NCI-H345 treated with DMSO at 0.1 percent for 48 hours (cell line): ENCODE measurements around the gene CYP27A1.

Source experiments
- DNase-seq: peaks from one replicate; lab custom pipeline; 2025; ENCODE audit not compliant: unreplicated experiment; lab: John Stamatoyannopoulos, UW

CYP27A1 gene

DNA sequence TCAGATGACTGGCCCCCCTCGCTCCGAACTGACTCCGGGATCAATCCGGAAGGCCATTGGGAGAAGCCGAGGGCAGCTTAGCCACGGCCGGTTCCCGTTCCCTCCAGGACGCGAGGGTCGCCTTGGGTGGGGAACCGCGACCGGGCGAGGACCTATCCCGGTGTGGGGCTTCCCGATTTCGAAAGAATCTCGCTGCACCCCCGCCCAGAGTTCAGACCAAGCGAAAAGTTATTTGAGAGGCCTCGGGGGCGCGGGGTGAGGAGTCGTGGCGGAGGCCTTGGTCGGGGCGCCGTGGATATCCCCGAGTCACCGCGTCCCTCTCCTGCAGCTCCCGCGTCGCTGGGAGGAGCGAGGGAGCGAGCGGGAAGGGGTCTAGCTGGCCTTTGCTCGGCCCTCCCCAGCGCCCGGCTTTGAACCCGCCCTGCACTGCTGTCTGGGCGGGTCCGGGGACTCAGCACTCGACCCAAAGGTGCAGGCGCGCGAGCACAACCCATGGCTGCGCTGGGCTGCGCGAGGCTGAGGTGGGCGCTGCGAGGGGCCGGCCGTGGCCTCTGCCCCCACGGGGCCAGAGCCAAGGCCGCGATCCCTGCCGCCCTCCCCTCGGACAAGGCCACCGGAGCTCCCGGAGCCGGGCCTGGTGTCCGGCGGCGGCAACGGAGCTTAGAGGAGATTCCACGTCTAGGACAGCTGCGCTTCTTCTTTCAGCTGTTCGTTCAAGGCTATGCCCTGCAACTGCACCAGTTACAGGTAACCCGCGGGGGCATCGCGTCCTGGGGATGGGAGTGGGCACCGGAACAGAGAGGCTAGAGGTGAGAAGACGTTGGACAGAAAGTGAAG, at the start of gene CYP27A1:
Gene CYP27A1, plus strand, starts transcription at position 457 of the 837 bp plus-strand sequence. Its CDS starts 36 bp downstream, at position 493.
- DNase-seq: no peak

GRCh38 chr2:218732761-218733158, 49.2 kb upstream of the CYP27A1 start:
- no peak for DNase-seq

GRCh38 chr2:218733171-218734021, 48.6 kb upstream of the CYP27A1 start:
- no peak for DNase-seq

DNA sequence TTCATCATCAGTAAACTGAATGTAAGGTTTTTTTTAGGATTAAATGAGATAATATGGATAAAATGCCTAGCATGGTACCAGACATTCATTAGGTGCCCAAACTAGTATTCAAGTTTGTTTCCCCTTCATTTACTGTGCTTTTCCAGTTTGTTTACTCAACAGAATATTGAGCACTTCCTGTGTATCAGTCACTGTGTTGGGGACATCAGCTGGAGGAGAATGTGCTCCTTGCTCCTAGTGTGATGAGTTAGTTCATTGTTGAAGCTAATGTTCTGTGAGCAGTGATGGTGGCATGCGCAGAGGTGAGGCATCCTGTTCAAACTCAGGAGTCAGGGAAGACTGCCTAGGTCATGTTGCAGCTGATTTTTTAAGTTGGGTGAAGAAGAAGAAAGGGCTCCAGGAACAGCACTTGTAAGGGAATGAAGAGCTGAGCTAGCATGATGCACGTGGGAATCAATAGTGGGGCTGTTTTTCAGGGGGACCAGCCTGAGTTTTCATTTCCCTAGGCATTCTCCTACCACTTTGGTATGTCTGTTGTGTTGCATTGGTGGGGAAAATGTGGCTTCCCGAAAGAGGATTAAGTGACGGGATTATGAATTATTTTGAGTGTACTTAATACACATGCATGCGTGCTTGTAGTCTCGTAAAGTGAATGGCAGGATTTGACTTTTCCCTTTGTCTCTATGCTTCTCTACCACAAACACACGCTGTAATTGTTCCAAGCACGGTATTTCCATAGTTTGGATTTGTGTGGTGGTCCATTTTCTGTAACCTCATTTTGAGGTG, 47.6 kb upstream of the CYP27A1 start:
- DNase-seq: no peak

DNA sequence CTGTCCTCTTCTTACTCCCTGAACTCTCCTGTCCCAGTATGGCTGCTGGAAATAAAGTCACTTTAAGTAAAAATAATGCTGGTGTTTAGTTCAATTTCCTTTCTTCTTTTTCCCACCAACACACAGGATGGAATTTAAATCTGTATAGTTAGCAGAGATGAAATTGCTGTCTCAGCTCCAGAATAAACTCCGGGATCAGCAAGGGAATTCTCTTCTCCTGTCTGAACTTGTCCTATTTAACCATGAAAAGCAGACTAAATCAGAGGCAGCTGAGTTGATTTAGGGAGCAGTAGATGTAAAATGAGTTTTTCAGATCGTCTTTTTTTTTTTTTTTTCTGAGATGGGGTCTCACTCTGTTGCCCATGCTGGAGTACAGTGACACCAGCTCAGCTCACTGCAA, 45.4 kb upstream of the CYP27A1 start:
- DNase-seq: no peak

DNA sequence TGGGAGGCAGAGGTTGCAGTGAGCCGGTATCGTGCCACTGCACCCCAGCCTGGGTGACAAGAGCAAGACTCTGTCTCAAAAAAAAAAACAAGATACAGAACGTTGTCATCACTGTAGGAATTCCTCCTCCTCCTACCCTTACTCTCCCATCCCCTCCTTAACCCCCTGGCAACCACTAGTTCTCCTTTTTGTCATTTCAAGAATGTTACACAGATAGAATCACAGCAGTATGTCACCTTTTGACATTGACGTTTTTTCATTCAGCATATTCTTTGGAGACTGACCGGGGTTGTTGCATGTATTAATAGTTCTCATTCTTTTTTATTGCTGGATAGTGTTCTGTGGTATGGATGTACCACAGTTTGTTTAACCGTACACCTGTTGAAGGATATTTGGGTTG, 38.9 kb upstream of the CYP27A1 start:
- DNase-seq: no peak

DNA sequence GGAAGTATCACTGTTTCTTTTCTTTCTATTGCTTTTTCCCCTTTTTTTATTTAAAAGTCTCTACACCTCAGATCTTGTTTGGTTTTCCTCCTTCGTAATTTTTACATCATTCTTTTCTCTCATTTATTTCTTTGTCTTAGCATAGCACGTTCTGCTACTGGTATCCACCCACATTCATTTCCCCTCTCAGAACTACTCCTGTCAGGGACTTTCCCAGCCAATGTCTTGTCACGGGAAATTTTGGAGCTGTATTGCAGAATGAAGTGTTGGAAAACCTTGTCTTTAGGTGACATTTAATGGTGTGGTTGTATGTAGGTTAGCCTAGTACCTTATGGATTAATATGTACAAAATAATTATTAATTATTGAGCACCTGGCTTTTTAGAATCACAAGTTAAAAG, 37.3 kb upstream of the CYP27A1 start:
- DNase-seq: no peak

DNA sequence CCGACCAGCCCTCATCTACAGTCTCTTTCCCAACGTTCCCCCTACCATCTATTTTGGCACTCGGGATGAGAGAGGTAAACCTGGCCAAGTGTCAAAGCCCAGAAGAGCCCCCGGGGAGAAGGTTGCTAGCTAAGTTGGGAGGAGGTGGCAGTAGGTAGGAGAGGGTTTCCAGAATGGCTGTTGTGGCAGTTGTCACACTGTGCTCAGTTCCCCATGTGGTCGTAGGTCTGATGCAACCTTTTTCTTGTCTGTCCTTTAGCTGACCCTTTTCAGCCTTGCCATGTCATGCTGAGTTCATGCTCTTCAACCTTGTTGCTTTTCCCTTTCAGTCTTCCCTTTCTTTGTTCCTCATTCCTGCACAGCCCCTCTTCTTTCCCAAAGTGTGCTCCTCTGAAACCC, 36.8 kb upstream of the CYP27A1 start:
- no peak for DNase-seq

DNA sequence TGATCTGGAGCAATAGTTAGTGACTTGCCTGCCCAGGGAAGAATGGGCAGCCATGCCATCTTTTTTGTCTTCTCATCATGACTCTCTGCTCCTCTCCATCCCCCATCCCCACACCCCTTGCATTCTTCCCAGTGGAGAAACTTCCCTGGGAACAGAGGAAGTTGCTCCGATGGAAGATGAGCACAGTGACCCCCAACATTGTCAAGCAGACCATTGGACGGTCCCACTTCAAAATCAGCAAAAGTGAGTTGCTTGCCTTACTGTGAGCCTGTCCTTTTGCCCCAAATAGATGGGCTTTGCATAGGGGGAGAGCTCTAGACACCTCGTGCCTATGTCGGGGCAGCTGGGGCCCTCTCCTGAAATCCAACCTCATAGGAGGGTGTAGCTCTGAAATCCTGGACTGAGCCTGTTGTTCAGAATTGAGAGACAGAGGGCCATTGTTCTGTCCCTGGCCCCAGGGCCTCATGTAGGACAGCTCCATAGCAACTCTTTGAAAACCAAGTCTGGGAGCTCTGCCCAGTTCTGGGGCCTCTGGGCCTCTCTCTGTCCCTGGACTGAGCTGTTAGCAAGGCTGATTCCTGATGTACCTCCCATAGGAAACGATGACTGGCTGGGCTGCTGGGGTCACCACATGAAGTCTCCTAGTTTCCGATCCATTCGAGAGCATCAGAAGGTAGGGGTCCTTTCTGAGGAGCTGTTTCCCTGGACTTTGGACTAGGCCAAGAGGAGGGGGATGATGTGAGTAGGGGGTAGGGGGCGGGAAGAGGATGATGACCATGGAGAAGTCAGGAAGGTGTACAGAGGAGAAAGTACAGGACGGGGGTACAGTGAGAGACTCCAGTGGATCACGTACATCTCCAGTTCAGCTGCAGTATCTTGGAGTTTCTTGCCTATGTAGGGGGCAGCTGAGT, 36.1 kb upstream of the CYP27A1 start:
- no peak for DNase-seq

DNA sequence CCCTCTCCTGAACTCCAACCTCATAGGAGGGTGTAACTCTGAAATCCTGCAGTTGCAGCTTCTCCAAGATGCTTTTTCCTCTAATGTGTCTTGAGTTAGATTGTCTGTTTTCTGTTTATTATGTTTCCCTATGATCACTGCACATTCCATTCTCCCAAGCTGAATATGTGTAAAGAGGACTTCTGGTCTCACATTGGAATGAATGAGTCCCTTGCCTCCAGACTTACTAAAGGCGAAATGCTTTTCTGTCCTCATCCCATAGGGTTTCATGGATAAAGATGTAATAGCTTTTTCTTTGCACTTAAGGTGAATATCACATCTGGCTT, 35.5 kb upstream of the CYP27A1 start:
- no peak for DNase-seq

- DNase-seq: no peak
Measured at GRCh38 chr2:218746960-218747359, 35.0 kb upstream of the CYP27A1 start.

- no peak for DNase-seq
Measured at GRCh38 chr2:218748741-218749441, 33.1 kb upstream of the CYP27A1 start.

GRCh38 chr2:218754201-218754600, 27.7 kb upstream of the CYP27A1 start:
- DNase-seq: no peak

DNA sequence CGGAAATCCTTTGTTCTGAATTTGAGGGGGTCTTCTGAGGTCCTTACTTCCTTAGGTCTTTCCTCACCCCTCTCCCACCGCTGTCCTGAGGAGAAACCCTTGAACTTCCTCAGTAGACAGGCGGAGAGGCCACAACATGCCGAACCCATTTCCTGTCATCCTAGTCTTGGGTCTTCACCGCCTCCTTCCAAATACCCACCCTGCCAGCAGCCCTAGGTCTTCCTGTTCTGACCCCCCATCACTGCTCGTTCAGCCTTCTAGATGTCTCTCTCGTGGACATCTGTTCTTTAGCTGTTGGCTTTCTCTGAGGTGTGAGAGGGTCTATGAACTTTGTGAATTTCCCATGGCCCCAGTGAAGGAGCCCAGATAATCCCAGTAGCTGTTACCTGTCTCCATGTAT, 27.2 kb upstream of the CYP27A1 start:
- no peak for DNase-seq

DNA sequence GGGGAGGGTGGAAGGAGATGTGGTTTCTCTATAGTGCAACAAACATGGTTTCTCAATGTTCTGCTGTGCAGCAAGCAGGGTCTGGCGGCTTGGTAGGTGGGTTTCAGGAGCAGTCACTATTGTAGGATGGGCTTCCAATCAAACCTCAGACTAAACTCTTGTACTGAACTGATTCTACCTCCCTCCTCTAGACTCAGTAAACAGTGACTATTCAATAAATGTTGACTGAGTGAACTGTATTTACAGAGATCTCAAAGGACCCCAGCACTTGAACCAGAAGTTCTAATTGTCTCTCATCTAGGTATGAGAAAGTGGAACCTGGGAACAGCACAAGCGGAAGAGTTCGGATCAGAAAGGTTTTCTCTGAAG, 26.8 kb upstream of the CYP27A1 start:
- no peak for DNase-seq

GRCh38 chr2:218755567-218756404, 26.2 kb upstream of the CYP27A1 start:
- no peak for DNase-seq

GRCh38 chr2:218756599-218757377, 25.2 kb upstream of the CYP27A1 start:
- DNase-seq: no peak

GRCh38 chr2:218761795-218762194, 20.2 kb upstream of the CYP27A1 start:
- no peak for DNase-seq
